ENCODE data around the gene INA. TPM values are rescaled to one million over a fixed set of nuclear protein-coding genes. Genes with fewer than 3 reads are reported as not detected.

Gene INA

Small RNA genes within 50 kb of the gene (small RNA-seq; reads per million reads assigned to genes)
- not detected for gene RNU11-3P (ENCODE audit: insufficient read depth)
